Endodermal cell (in vitro differentiated cells): ENCODE data around the gene ZNF513. TPM values are rescaled to one million over a fixed set of nuclear protein-coding genes. Genes with fewer than 3 reads are reported as not detected.

ENCODE experiments used
- DNase-seq: peaks from one replicate; pipeline ENCODE4 v3.0.0-alpha.2; 2017
- H3K27ac ChIP-seq: 2 replicates; pipeline ENCODE4 v1.5.1; 2013; ENCODE audit warnings: mild to moderate bottlenecking, low read depth, low read length, moderate library complexity
- H3K27me3 ChIP-seq: 2 replicates; pipeline ENCODE4 v1.6.1; 2013; ENCODE audit warnings: mild to moderate bottlenecking, low read length, moderate library complexity; ENCODE audit not compliant: insufficient read depth, control insufficient read depth, poor library complexity, severe bottlenecking
- H3K36me3 ChIP-seq: 2 replicates; pipeline ENCODE4 v1.7.0; 2013; ENCODE audit warnings: mild to moderate bottlenecking, low read length, moderate library complexity; ENCODE audit not compliant: control insufficient read depth, insufficient read depth
- H3K4me1 ChIP-seq: one replicate; pipeline ENCODE4 v1.7.0; 2013; ENCODE audit warnings: low read length; ENCODE audit not compliant: control insufficient read depth, insufficient read depth
- H3K4me3 ChIP-seq: 2 replicates; pipeline ENCODE4 v1.5.1; 2013; ENCODE audit warnings: mild to moderate bottlenecking, low read length, moderate library complexity
- H3K9ac ChIP-seq: 2 replicates; pipeline ENCODE4 v1.6.1; 2013; ENCODE audit warnings: mild to moderate bottlenecking, low read length, moderate library complexity; ENCODE audit not compliant: poor library complexity, severe bottlenecking; ENCODE audit errors: extremely low read depth
- H3K9me3 ChIP-seq: 2 replicates; pipeline ENCODE4 v1.6.1; 2013; ENCODE audit warnings: mild to moderate bottlenecking, low read length, moderate library complexity; ENCODE audit not compliant: control insufficient read depth
- H3K27ac Mint-ChIP-seq: 2 replicates; pipeline ENCODE4 v1.8.0; 2020; ENCODE audit warnings: mixed read lengths
- H3K27me3 Mint-ChIP-seq: 2 replicates; pipeline ENCODE4 v1.8.0; 2021; ENCODE audit warnings: mild to moderate bottlenecking, mixed read lengths; ENCODE audit not compliant: insufficient read depth
- H3K36me3 Mint-ChIP-seq: 2 replicates; pipeline ENCODE4 v1.8.0; 2020; ENCODE audit warnings: low read depth, mixed read lengths
- H3K4me1 Mint-ChIP-seq: 2 replicates; pipeline ENCODE4 v1.8.0; 2020; ENCODE audit warnings: mixed read lengths
- H3K4me3 Mint-ChIP-seq: 2 replicates; pipeline ENCODE4 v1.8.0; 2020; ENCODE audit warnings: mild to moderate bottlenecking, moderate library complexity, mixed read lengths
- H3K9me3 Mint-ChIP-seq: 2 replicates; pipeline ENCODE4 v1.8.0; 2020; ENCODE audit warnings: mild to moderate bottlenecking, mixed read lengths
- CTCF ChIP-seq: fragments of 200-600 bp; sonication (generic); conservative IDR thresholded peaks from 2 replicates; pipeline ENCODE4 v1.5.0; 2021; ENCODE audit warnings: antibody characterized with exemption, mild to moderate bottlenecking
- WGBS, 2 experiments: methylation state at CpG; one replicate each; pipeline versions ENCODE4 v1.1.5 to v1.1.7; 2013; ENCODE audit warnings: missing lambda C conversion rate in 2 of 2, mixed read lengths in 1 of 2; ENCODE audit not compliant: insufficient coverage in 1 of 2, insufficient read length in 1 of 2; 5-methylcytosine and 5-hydroxymethylcytosine counted together
- total RNA-seq, 2 donors: library from RNA; stranded (reverse); fragmentation: NEBNext Ultra II Directional in 1 of 2; extraction: Animal tissue kit (Norgen Biotek cat#: 25700) in 1 of 2; gene quantifications; 2 replicates in 1 of 2; 3 replicates in 1 of 2; pipeline ENCODE4 v1.2.1, GENCODE V29; 2021

Gene ZNF513
- total RNA-seq, 2 donors from 2014 or later = 30.7 to 32.5 TPM

- DNase-seq = peak; percentile 98
- H3K4me3 ChIP-seq = peak within 1 kb of the TSS; percentile 91
- Mint-ChIP-seq H3K27ac (peak within 1 kb of the TSS; percentile 100), H3K36me3 (peaks cover 24% of the 10 kb centered on the region), H3K27me3 (no peaks in the 10 kb centered on the region), H3K4me1 (peaks cover 20% of the 10 kb centered on the region), H3K4me3 (peak within 1 kb of the TSS; percentile 94), H3K9me3 (peaks cover 16% of the 10 kb centered on the region)
- H3K27me3 ChIP-seq = no peaks in the 10 kb centered on the region
- H3K9ac ChIP-seq = peak within 1 kb of the TSS; percentile 94
- WGBS, 2 experiments = 0% methylated on average over 43 to 67 of the region's 67 CpGs
- no peak for TF ChIP-seq CTCF
- H3K36me3 ChIP-seq = no peaks in the 10 kb centered on the region
- H3K9me3 ChIP-seq = peaks cover 18% of the 10 kb centered on the region
- no peaks in the 10 kb centered on the region for H3K4me1 ChIP-seq
- H3K27ac ChIP-seq = peak within 1 kb of the TSS; percentile 98
Measured at GRCh38 chr2:27356382-27357181, 24.0 kb downstream of the ZNF513 start, which contains the start of gene GTF3C2. TSS of gene GTF3C2 (minus strand) at chr2:27356764. CDS start at chr2:27343554, 13,210 bp downstream.

DNA sequence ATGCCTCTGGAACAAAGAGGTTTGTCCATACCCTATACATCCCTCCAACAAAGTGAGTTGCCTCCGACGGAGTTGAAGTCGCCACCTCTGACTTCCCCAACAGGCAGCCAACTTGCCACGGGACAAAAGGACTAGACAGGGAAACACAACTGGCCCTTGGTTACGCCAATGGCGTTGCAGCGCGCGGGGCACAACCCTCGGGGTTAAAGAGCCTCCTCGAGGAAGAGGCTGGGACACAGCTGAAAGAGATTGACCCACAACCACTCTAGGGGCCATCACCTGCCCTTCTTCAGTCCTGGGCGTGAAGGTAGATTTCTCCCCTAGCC is 24.5 kb downstream of the ZNF513 start:
- Histone ChIP-seq H3K9ac (peak overlapping the region; percentile 94), H3K4me3 (peak overlapping the region; percentile 91), H3K4me1 (no peaks in the 10 kb centered on the region), H3K27ac (peak overlapping the region; percentile 98), H3K36me3 (no peaks in the 10 kb centered on the region), H3K9me3 (peaks cover 16% of the 10 kb centered on the region), H3K27me3 (no peaks in the 10 kb centered on the region)
- DNase-seq = peak; percentile 84
- Mint-ChIP-seq H3K36me3 (peaks cover 22% of the 10 kb centered on the region), H3K4me1 (peaks cover 20% of the 10 kb centered on the region), H3K27me3 (no peaks in the 10 kb centered on the region), H3K9me3 (peaks cover 14% of the 10 kb centered on the region), H3K27ac (peak overlapping the region; percentile 100), H3K4me3 (peak overlapping the region; percentile 94)
- WGBS, 2 experiments = 0 to 1% methylated on average over 7 to 12 of the region's 12 CpGs
- no peak for TF ChIP-seq CTCF

DNA sequence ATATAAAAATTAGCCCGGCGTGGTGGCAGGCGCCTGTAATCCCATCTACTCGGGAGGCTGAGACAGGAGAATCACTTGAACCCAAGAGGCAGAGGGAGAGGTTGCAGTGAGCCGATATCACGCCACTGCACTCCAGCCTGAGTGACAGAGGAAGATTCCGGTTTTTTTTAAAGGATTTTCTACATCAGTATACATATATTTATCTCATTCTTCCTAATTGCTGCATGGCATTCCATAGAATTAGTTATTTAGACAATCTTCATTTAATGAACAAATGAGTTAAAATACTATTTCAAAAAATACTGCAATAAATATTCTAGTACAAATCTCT is 26.0 kb downstream of the ZNF513 start:
- Histone ChIP-seq H3K4me1 (no peaks in the 10 kb centered on the region), H3K27ac (no peak overlapping the region), H3K36me3 (no peaks in the 10 kb centered on the region), H3K27me3 (no peaks in the 10 kb centered on the region), H3K9ac (no peak overlapping the region), H3K9me3 (peaks cover 11% of the 10 kb centered on the region), H3K4me3 (peak overlapping the region; percentile 91)
- 94 to 96% methylated on average over 6 to 7 of the region's 7 CpGs for WGBS, 2 experiments
- H3K4me3 Mint-ChIP-seq = peak overlapping the region; percentile 94
- H3K27ac Mint-ChIP-seq = peak overlapping the region; percentile 25
- H3K27me3 Mint-ChIP-seq = no peaks in the 10 kb centered on the region
- no peak for TF ChIP-seq CTCF
- peaks cover 13% of the 10 kb centered on the region for H3K9me3 Mint-ChIP-seq
- DNase-seq = no peak
- H3K36me3 Mint-ChIP-seq = peaks cover 23% of the 10 kb centered on the region
- peaks cover 20% of the 10 kb centered on the region for H3K4me1 Mint-ChIP-seq
